HepG2 (cell line): ENCODE data around the gene RARS2.

Experiments
- ELF4 ChIP-seq: sonication (generic); formaldehyde crosslinking; IDR thresholded peaks from 2 replicates; pipeline ENCODE4 v1.5.0; 2020; ENCODE audit warnings: missing genetic modification reagents, mild to moderate bottlenecking, moderate library complexity, borderline replicate concordance
- FOXO1 ChIP-seq: sonication (generic); formaldehyde crosslinking; IDR thresholded peaks from 2 replicates; pipeline ENCODE4 v1.4.0; 2020; ENCODE audit warnings: missing genetic modification reagents
- ISL2 ChIP-seq: sonication (generic); formaldehyde crosslinking; IDR thresholded peaks from 2 replicates; pipeline ENCODE4 v1.5.0; 2020; ENCODE audit warnings: missing genetic modification reagents
- KMT2B ChIP-seq: IDR thresholded peaks from 2 replicates; pipeline ENCODE4 v1.6.1; 2016; ENCODE audit warnings: missing genetic modification reagents, missing compliant biosample characterization
- MAFK ChIP-seq, 2 experiments: IDR thresholded peaks in 1 of 2; conservative IDR thresholded peaks in 1 of 2; 2 replicates each; pipeline ENCODE4 v1.6.1; 2011; ENCODE audit warnings: improper control_type of control experiment in 2 of 2, low read length in 2 of 2
- MEF2D ChIP-seq: sonication (generic); formaldehyde crosslinking; IDR thresholded peaks from 2 replicates; pipeline ENCODE4 v1.5.1; 2020; ENCODE audit warnings: mild to moderate bottlenecking, missing genetic modification reagents
- MXI1 ChIP-seq: IDR thresholded peaks from 3 replicates; pipeline ENCODE4 v1.6.1; 2012; ENCODE audit warnings: low read depth, low read length, inconsistent platforms, borderline replicate concordance
- SMC3 ChIP-seq: IDR thresholded peaks from 2 replicates; pipeline ENCODE4 v1.6.1; 2011; ENCODE audit warnings: low read length, improper control_type of control experiment
- TAF15 ChIP-seq: fragments of 200-400 bp; formaldehyde crosslinking; IDR thresholded peaks from one replicate; pipeline ENCODE4 v1.6.1; 2018; ENCODE audit warnings: mild to moderate bottlenecking, low read depth, low read length; ENCODE audit not compliant: poor library complexity, severe bottlenecking
- TF ChIP-seq, protein P1 (sequence below): sonication (generic); formaldehyde crosslinking; IDR thresholded peaks from 2 replicates; pipeline ENCODE4 v1.5.0; 2020; ENCODE audit warnings: mild to moderate bottlenecking, missing genetic modification reagents, borderline replicate concordance
- TF ChIP-seq, protein P2 (sequence below): sonication (generic); formaldehyde crosslinking; IDR thresholded peaks from 2 replicates; pipeline ENCODE4 v1.4.0; 2020; ENCODE audit warnings: missing genetic modification reagents, borderline replicate concordance
- TF ChIP-seq, protein P3 (sequence below): IDR thresholded peaks from 2 replicates; pipeline ENCODE4 v1.6.1; 2016; ENCODE audit warnings: missing compliant biosample characterization, missing genetic modification reagents, borderline replicate concordance
- TF ChIP-seq, protein P4 (sequence below): IDR thresholded peaks from 2 replicates; pipeline ENCODE4 v1.6.1; 2012; ENCODE audit warnings: inconsistent platforms
- TF ChIP-seq, protein P5 (sequence below): fragments of 450-650 bp; IDR thresholded peaks from 2 replicates; pipeline ENCODE4 v1.6.1; 2017; ENCODE audit warnings: mild to moderate bottlenecking

DNA sequence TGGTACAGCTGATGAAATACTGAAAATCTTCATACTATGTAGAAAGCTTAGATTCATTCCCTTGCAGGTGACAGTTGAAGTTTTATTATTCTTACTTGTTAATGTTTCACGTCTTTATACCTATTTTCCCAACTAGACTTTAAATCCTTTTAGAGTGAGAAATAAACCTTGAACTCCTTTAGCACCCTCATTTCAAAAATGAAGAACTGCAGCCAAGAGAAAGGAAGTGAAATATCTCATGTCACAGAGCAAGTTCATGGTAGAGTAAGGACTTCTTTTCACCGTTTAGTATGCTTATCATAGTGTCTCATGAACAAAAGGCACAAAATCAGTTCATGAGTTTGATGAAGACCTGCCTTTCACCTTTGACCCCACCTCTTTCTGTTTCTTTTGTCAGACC, 38.6 kb upstream of the RARS2 start:
- TF ChIP-seq MAFK (conservative IDR thresholded peaks at IDR 0.05 in 1 of 2, IDR thresholded peaks at IDR 0.05 in 1 of 2; ENCODE audit: low read length in 2 of 2) (no peak), SMC3 (no peak), ELF4 (CRISPR knock-in tag) (no peak), TAF15 (no peak), KMT2B (CRISPR knock-in tag) (no peak), ISL2 (no peak), FOXO1 (CRISPR knock-in tag) (no peak), MXI1 (no peak), MEF2D (no peak)
- TF ChIP-seq, protein P1, sequence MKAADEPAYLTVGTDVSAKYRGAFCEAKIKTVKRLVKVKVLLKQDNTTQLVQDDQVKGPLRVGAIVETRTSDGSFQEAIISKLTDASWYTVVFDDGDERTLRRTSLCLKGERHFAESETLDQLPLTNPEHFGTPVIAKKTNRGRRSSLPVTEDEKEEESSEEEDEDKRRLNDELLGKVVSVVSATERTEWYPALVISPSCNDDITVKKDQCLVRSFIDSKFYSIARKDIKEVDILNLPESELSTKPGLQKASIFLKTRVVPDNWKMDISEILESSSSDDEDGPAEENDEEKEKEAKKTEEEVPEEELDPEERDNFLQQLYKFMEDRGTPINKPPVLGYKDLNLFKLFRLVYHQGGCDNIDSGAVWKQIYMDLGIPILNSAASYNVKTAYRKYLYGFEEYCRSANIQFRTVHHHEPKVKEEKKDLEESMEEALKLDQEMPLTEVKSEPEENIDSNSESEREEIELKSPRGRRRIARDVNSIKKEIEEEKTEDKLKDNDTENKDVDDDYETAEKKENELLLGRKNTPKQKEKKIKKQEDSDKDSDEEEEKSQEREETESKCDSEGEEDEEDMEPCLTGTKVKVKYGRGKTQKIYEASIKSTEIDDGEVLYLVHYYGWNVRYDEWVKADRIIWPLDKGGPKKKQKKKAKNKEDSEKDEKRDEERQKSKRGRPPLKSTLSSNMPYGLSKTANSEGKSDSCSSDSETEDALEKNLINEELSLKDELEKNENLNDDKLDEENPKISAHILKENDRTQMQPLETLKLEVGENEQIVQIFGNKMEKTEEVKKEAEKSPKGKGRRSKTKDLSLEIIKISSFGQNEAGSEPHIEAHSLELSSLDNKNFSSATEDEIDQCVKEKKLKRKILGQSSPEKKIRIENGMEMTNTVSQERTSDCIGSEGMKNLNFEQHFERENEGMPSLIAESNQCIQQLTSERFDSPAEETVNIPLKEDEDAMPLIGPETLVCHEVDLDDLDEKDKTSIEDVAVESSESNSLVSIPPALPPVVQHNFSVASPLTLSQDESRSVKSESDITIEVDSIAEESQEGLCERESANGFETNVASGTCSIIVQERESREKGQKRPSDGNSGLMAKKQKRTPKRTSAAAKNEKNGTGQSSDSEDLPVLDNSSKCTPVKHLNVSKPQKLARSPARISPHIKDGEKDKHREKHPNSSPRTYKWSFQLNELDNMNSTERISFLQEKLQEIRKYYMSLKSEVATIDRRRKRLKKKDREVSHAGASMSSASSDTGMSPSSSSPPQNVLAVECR (CRISPR knock-in tag), result no peak
- TF ChIP-seq, protein P2, sequence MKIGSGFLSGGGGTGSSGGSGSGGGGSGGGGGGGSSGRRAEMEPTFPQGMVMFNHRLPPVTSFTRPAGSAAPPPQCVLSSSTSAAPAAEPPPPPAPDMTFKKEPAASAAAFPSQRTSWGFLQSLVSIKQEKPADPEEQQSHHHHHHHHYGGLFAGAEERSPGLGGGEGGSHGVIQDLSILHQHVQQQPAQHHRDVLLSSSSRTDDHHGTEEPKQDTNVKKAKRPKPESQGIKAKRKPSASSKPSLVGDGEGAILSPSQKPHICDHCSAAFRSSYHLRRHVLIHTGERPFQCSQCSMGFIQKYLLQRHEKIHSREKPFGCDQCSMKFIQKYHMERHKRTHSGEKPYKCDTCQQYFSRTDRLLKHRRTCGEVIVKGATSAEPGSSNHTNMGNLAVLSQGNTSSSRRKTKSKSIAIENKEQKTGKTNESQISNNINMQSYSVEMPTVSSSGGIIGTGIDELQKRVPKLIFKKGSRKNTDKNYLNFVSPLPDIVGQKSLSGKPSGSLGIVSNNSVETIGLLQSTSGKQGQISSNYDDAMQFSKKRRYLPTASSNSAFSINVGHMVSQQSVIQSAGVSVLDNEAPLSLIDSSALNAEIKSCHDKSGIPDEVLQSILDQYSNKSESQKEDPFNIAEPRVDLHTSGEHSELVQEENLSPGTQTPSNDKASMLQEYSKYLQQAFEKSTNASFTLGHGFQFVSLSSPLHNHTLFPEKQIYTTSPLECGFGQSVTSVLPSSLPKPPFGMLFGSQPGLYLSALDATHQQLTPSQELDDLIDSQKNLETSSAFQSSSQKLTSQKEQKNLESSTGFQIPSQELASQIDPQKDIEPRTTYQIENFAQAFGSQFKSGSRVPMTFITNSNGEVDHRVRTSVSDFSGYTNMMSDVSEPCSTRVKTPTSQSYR (CRISPR knock-in tag), result no peak
- TF ChIP-seq, protein P3, sequence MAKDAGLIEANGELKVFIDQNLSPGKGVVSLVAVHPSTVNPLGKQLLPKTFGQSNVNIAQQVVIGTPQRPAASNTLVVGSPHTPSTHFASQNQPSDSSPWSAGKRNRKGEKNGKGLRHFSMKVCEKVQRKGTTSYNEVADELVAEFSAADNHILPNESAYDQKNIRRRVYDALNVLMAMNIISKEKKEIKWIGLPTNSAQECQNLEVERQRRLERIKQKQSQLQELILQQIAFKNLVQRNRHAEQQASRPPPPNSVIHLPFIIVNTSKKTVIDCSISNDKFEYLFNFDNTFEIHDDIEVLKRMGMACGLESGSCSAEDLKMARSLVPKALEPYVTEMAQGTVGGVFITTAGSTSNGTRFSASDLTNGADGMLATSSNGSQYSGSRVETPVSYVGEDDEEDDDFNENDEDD (CRISPR knock-in tag), result no peak
- TF ChIP-seq, protein P4, sequence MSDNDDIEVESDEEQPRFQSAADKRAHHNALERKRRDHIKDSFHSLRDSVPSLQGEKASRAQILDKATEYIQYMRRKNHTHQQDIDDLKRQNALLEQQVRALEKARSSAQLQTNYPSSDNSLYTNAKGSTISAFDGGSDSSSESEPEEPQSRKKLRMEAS, result no peak
- TF ChIP-seq, protein P5, sequence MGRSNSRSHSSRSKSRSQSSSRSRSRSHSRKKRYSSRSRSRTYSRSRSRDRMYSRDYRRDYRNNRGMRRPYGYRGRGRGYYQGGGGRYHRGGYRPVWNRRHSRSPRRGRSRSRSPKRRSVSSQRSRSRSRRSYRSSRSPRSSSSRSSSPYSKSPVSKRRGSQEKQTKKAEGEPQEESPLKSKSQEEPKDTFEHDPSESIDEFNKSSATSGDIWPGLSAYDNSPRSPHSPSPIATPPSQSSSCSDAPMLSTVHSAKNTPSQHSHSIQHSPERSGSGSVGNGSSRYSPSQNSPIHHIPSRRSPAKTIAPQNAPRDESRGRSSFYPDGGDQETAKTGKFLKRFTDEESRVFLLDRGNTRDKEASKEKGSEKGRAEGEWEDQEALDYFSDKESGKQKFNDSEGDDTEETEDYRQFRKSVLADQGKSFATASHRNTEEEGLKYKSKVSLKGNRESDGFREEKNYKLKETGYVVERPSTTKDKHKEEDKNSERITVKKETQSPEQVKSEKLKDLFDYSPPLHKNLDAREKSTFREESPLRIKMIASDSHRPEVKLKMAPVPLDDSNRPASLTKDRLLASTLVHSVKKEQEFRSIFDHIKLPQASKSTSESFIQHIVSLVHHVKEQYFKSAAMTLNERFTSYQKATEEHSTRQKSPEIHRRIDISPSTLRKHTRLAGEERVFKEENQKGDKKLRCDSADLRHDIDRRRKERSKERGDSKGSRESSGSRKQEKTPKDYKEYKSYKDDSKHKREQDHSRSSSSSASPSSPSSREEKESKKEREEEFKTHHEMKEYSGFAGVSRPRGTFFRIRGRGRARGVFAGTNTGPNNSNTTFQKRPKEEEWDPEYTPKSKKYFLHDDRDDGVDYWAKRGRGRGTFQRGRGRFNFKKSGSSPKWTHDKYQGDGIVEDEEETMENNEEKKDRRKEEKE, result no peak
